NCI-H748 treated with DMSO at 0.1 percent for 48 hours (cell line): ENCODE data around the gene ERMARD.

Experiments
- DNase-seq: peaks from one replicate; lab custom pipeline; 2025; lab: John Stamatoyannopoulos, UW

ERMARD gene

DNA sequence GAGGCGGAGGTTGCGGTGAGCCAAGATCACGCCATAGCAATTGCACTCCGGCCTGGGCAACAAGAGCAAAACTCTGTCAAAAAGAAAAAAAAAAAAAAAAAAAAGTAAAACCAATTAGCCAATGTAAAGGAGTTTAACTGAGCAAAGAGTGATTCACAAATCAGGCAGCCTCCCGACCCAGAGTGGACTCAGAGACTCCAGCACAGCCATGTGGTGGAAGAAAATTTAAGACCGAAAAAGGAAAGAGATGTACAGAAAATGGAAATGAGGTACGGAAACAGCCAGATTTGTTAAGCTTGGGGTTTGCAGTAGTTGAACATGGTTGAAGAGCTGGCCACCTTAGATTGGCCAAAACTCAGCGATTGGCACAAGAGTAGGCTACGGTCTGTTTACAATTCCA, 51.4 kb downstream of the ERMARD start:
- DNase-seq = no peak

DNA sequence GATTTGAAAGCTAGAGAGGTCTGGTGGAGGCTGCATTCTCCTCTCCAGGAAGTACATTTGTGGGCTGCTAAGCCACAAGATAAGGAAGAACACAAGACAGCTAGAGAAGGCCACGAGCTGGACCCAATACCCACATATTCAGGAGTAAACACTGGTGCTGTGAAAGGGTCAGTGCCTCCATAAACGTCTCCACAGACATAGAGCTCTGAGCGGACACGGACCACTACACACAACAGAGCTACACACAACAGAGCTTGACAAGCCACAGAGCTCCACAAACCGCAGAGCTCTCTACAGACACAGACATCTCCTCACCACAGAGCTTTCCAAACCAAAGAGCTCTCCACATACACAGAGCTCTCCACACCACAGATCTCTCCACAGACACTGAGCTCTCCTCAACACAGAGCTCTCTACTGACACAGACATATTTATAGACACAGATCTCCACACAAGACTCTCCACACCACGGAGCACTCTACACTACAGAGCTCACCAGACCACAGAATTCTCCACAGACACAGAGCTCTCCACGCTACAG, 51.9 kb downstream of the ERMARD start:
- no peak for DNase-seq

DNA sequence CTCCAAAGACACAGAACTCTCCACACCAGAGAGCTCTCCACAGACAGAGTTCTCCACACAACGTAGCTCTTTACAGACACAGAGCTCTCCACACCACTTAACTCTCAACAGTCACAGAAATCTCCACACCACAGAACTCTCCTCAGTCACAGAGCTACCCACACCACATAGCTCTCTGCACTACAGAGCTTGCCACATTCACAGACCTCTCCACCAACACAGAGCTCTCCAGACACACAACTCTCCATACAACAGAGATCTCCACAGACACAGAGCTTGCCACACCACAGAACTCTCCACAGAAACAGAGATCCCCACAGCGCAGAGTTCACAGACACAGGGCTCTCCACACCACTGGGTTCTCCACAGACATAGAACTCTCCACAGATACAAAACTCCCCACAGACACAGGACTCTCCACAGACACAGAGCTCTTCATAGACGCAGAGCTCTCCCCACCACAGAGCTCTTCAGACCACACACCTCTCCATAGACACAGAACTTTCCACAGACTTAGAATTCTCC, 52.5 kb downstream of the ERMARD start:
- DNase-seq = no peak

DNA sequence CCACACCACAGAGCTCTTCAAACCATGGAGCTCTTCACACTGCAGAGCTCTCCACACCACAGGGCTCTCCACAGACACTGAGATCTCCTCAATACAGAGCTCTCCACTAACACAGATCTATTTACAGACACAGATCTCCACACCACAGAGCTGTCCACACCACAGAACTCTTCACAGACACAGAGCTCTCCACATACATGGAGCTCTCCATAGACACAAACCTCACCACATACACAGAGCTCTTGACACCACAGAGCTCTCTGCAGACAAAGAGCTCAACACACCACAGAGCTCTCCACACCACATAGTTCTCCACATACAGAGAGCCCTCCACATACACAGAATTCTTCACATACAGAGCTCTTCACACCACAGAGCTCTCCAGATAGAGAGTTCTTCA, 53.0 kb downstream of the ERMARD start:
- DNase-seq = no peak

DNA sequence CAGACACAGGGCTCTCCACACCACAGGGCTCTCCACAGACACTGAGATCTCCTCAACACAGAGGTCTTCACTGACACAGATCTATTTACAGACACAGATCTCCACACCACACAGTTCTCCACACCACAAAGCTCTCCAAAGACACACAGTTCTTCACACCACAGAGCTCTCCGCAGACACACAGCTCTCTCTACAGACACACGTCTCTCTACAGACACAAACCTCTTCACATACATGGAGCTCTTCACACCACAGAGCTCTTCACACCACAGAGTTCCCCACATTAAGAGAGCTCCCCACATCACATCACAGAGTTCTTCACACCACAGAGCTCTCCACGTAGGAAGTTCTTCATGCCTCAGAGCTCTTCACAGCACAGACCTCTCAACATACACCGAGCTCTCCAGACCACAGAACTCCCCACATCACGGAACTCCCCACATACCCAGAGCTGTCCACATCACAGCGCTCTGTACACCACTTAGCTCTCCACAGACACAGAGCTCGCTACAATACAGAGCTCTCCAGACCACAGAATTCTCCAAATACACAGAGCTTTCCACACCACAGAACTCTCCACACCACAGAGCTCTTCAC, 53.9 kb downstream of the ERMARD start:
- no peak for DNase-seq

DNA sequence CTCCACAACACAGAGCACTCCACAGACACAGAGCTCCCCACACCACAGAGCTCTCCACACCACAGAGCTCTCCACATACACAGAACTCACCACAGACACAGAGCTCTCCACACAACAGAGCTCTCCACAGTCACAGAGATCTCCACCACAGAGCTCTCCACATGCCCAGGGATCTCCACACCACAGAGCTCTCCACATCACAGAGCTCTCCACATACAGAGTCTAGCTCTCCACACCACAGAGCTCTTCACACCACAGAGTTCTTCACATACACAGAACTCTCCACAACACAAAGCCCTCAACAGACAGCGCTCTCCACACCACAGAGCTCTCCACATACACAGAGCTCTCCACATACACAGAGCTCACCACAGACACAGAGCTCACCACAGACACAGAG, 55.3 kb downstream of the ERMARD start:
- no peak for DNase-seq

DNA sequence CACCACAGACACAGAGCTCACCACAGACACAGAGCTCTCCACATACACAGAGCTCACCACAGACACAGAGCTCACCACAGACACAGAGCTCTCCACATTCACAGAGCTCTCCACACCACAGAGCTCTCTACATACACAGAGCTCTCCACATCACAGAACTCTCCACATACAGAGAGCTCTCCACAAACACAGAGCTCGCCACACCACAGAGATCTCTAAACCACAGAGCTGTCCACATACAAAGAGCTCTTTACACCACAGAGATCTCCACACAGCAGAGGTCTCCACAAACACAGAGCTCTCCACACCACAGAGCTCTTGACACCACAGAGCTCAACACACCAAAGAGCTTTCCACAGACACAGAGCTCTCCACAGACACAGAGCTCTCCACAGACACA, 55.8 kb downstream of the ERMARD start:
- DNase-seq = no peak

DNA sequence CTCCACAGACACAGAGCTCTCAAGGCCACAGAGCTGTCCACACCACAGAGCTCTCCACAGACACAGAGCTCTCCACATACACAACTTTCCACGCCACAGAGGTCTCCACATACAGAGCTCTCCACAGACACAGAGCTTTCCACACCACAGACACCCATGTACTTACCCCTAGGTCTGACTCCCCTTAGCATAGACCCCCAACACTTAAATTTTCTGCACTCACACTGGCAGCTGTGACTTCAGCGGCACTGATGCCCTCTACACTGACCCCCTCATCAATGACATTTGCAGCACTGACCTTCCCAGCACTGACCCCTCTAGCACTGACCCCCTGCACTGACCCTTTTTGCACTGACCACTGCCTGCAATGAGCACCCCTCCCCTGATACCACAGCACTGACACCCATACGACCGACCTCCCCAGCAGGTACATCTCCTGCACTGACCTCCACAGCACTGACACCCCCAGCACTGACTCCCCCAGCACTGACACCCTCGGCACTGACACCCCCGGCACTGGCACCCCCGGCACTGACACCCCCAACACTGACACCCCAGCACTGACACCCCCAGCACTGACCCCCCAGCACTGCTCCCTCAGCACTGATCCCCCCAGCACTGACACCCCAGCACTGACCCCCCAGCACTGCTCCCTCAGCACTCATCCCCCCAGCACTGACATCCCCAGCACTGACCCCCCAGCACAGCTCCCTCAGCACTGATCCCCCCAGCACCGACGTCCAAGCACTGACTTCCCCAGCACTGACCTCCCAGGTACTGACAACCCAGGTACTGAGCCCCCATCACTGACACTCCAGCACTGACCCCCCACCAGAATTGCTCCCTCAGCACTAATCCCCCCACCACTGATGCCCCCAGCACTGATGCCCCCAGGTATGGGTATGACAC, 56.5 kb downstream of the ERMARD start:
- DNase-seq = no peak

DNA sequence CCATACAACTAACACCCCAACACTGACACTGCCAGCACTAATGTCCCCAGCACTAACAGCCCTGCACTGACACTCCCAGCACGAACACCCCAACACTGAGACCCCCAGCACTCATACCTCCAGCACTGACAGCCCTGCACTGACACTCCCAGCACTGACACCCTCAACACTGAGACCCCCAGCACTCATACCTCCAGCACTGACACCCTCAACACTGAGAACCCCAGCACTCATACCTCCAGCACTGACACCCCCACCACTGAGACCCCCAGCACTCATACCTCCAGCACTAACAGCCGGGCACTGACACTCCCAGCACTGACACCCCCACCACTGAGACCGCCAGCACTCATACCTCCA, 57.2 kb downstream of the ERMARD start:
- no peak for DNase-seq

DNA sequence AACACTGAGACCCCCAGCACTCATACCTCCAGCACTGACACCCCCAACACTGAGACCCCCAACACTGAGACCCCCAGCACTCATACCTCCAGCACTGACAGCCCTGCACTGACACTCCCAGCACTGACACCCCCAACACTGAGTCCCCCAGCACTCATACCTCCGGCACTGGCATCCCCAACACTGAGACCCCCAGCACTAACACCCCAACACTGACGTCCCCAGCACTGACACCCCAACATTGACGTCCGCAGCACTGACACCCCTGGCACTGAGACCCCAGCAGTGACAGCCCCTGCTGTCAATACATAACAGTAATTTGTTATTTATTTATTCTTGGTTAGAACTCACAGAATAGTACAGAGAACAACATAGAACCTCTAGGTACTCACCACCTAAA, 58.0 kb downstream of the ERMARD start:
- no peak for DNase-seq

DNA sequence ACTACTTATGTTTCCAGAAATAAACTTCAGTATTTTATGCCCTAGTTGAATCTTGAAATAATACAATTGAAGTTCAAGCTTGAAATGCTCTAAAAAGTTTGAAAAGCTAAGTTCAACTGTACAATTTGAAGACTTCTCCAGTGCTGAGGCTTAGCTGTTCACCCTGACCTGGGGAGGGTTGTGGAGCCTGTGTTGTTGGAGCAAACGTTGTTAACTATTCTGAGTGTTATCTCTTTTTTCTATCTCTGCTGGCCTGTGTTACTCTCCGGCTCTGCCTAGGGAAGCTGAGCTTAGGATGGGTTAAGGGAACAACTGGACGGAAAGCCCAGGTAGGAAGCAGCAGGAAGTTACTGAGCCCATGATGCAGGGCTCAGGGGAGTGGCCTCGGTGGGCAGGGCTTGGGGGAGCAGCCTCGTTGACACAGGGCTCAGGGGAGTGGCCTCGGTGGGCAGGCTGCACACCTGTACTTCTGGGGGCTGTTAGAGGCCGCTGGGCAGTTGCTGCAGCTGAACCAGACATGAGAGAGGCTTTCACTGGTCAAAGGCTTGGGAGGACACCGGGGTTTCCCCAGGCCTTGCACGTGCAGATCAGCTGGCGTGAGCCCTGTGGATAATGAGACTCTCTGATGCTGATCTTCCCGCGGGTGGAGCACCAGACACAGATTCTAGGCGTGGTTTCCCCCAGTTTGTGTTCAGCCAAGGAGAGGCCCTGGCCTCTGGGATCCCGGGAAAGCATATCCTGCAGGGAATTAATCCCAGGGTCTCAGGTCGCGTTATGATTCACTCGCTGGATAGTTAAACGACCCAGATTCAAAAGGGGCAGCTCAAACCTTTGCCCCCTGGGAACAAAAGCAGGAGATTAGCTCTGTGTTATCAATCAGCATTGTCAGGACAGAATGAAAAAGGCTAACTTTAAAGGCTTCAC, 58.9 kb downstream of the ERMARD start:
- peak; percentile 65 for DNase-seq

DNA sequence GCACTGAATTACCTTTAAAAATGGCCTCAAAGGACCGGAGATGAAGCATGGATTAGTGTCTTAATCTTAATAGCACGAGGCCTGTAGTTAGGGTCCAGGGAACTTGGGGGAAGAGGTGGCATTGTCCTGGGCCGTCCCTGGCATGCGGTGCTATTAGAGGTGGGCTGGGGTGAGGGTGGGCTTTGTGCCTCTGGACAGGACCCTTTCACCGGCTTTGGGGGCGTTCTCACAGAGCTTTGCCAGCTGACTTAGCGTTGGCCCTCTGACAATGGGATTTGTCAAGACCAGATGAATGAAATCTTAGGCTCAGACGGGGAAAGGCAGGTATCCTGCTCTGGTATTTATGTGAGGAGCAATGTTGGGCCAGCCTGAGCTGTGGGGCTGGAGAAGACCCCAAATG, 59.6 kb downstream of the ERMARD start:
- DNase-seq = no peak

DNA sequence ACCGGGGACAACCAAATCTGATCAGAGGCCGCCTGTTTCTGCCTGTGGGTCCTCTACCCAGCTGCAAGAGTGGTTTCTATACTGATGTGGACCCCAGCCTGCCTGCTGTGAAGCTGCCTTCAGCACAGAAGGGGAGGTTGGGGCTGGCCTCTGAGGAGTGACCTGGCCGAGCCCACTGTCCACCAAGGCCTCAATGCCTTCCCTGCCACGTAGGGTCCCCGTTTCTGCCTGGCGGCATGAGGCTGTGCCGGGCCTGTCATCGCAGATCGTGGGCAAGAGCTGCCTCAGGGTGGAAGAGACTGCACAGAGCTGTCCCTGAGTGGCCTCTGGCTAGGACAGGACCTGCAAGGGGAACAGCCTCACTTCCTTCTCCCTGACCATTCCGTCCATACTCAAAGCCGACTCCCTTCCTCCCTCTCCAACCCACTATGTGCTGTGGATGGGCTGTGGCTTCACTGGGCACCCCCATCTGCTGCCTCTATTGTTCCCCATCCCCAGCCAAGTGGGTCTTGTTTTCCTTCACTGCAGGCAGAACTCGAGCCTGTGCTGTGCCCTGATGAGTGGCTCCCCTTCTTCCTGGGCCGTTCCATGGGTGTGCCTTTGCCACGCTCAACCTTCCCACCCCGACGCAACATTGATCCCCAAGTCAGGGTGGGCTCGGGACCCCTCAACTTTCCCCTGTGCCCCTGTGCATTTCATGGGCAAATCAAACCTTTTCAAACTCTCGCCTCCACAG, 60.3 kb downstream of the ERMARD start:
- no peak for DNase-seq

DNA sequence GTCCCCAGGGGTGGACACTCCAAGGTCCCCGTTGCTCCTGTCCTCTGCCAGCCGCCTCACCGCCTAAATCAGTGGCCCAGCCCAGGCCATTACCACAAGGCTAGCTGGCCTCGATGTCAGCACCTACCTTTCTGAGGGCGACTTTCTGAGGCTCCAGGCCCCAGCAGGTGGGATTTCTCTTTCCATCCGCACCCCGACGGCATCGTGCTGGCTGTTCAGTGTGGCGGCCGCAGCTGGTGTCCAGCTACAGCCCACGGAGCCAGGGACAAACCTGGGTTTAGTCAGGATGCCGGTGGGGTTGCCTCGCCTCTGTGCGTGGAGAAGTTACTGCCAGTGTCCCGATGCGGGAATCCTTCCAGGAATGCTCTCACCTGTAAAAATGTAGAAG, 60.8 kb downstream of the ERMARD start:
- DNase-seq = no peak

DNA sequence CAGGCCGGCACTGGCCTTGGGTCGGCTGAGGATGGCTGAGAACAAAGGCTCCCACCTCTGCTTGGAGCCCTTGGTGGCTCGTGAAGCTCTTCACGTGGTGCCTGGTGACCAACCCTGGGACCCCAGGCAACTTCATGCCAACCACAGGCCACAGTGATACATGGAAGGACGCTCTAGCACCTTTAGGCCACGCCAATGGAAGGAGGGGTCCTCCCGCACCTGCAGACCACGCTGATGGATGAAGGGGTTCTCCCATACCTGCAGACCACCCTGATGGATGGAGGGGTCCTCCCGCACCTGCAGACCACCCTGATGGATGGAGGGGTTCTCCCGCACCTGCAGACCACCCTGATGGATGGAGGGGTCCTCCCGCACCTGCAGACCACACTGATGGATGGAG, 62.5 kb downstream of the ERMARD start:
- DNase-seq = no peak

DNA sequence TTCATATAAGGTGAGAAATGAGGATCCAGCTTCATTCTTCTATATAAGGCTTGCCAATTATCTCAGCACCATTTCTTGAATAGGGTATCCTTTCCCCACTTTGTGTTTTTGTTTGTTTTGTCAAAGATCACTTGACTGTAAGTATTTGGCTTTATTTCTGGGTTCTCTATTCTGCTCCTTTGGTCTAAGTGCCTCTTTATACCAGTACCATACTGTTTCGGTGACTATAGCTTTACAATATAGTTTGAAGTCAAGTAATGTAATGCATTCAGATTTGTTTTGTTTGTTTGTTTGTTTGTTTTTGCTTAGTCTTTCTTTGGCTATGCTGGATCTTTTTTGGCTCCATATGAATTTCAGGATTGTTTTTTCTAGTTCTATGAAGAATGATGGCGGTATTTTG, 64.6 kb downstream of the ERMARD start:
- DNase-seq = no peak

DNA sequence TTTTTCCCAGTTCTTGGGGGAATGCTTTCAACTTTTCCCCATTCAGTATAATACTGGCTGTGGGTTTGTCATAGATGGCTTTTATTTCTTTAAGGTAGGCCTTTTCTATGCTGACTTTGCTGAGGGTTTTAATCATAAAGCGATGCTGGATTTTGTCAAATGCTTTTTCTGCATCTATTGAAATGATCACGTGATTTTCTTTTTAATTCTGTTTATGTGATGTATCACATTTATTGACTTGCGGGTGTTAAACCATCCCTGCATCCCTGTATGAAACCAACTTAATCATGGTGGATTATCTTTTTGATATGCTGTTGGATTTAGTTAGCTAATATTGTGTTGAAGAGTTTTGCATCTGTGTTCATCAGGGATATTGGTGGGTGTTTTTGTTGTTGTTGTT, 65.6 kb downstream of the ERMARD start:
- DNase-seq = no peak

DNA sequence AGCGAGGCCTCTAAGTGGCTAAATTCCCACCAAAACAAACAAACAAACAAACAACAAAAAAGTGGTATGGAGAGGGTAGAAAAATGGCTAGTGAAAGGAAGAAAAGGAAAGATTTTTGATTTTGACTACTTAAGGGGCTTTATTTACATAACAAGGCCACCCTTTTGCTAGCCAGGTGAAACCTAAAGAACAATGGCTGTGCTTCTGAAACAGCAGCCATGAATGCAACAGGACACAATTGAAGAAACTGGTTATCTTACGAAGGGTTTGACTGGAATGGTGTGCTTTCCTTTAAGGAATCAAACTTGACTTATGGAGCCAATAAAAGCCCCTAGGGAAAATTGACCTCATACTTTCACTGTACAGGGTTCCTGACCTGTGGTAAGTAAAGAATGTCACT, 68.9 kb downstream of the ERMARD start:
- no peak for DNase-seq

DNA sequence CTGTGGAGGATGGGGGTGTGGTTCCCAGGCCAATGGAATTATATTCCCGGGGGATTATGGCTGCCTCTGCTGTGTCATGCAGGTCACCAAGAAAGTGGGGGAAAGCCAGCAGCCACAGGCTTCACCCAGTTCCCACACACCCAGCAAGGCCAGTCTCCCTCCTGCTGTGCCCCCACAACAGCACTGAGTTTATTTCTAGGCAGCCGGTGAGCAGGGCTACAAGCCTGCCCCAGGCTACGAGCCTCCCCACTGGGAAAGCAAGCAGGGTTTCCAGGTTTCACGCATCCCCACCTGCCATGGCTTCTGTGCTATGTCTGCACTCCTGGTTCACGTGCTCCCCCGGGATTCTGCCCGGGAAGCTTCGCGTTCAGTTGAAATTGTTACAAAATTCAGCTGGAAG, 72.6 kb downstream of the ERMARD start:
- no peak for DNase-seq

DNA sequence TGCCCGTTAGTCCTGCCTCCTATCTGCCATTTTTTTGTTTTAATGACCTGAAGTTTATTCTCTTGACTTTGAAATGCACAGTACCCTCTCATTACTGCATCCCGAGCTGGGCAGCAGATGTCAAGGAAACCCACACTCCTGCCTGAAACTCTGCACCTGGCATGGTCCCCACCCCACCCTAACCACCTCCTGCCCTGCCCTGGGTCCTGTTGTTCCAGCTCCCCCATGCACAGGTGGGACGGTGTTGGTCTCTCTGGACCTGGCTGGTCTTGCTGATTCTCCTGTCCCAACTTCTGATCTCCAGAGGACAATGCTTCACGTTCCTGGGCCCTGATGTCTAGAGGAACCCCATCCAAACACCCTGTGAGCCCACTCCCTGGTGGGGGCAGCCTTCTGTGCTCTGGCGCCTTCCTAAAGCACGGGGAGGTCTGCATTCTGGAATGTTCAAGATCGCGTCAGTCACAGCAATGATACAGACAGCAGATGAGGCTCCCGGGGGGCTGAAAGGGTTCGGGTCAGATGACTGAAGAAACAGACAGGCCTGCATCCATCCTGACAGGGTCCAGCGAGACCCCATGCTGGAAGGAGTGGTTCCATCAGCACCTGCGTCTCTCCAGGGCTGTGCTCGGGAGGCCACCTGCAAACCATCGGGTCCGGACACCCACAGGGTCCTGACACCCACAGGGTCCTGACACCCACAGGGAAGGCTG, 73.6 kb downstream of the ERMARD start:
- DNase-seq = no peak
